Lung (tissue), 12 donors: ENCODE data around the gene MBD3L2B. TPM values are rescaled to one million over a fixed set of nuclear protein-coding genes. Genes with fewer than 3 reads are reported as not detected.
"Not testable (repeated sequence)": the region's sequence is repeated elsewhere in the genome, so short reads cannot be mapped to it uniquely, and the experiment has no call there.

Experiments
- ATAC-seq: fragments of 200-7000 bp; cut with Tn5 transposase; one replicate; pipeline ENCODE4 v1.9.1; 2020; ENCODE audit warnings: moderate number of reproducible peaks; ENCODE audit not compliant: insufficient read depth, low FRiP score
- DNase-seq, 3 donors: peaks; one replicate each; pipeline ENCODE4 v3.0.0-alpha.2; 2013 to 2017
- H3K27ac ChIP-seq, 2 donors: one replicate each; pipeline ENCODE4 v1.5.1; 2013; ENCODE audit warnings: mild to moderate bottlenecking in 2 of 2, moderate library complexity in 2 of 2, control low read depth in 1 of 2, inconsistent platforms in 1 of 2, low read depth in 1 of 2, low read length in 1 of 2
- H3K27me3 ChIP-seq, 3 donors: one replicate each; pipeline ENCODE4 v1.5.1; 2013; ENCODE audit warnings: low read length in 2 of 3; ENCODE audit not compliant: control insufficient read depth in 3 of 3, insufficient read depth in 3 of 3
- H3K36me3 ChIP-seq, 4 donors: one replicate each; pipeline ENCODE4 v1.5.1; 2013; ENCODE audit warnings: low read length in 4 of 4, mild to moderate bottlenecking in 1 of 4, moderate library complexity in 1 of 4; ENCODE audit not compliant: control insufficient read depth in 4 of 4, insufficient read depth in 4 of 4
- H3K4me1 ChIP-seq, 5 donors: one replicate each; pipeline ENCODE4 v1.5.1; 2013; ENCODE audit warnings: low read length in 5 of 5, mild to moderate bottlenecking in 2 of 5, moderate library complexity in 1 of 5; ENCODE audit not compliant: control insufficient read depth in 5 of 5, insufficient read depth in 5 of 5
- H3K4me3 ChIP-seq: one replicate; pipeline ENCODE4 v1.5.1; 2013; ENCODE audit warnings: mild to moderate bottlenecking, control low read depth, moderate library complexity
- H3K9ac ChIP-seq, 2 donors: one replicate each; pipeline ENCODE4 v1.5.1; 2013; ENCODE audit warnings: low read length in 2 of 2, control low read depth in 1 of 2; ENCODE audit not compliant: insufficient read depth in 1 of 2
- H3K9me3 ChIP-seq, 4 donors: one replicate each; pipeline ENCODE4 v1.5.1; 2013; ENCODE audit warnings: low read length in 3 of 4, mild to moderate bottlenecking in 1 of 4, moderate library complexity in 1 of 4; ENCODE audit not compliant: control insufficient read depth in 4 of 4, insufficient read depth in 3 of 4
- WGBS, 2 donors: extraction: QIAGEN DNeasy Blood & Tissue Kit; methylation state at CpG; one replicate each; pipeline ENCODE4 v1.1.7; 2013; 5-methylcytosine and 5-hydroxymethylcytosine counted together
- polyA plus RNA-seq, 2 donors: library from polyadenylated mRNA; stranded (reverse); fragments of 200-250 nt; gene quantifications; one replicate each; pipeline ENCODE4 v1.2.1, GENCODE V29; 2013
- total RNA-seq, 2 donors: library from RNA; depleted of rRNA in 1 of 2; stranded (reverse); fragments of >200 nt in 1 of 2; gene quantifications; one replicate each; pipeline ENCODE4 v1.2.1, GENCODE V29; 2014 to 2021
- TF ChIP-seq, protein P1 (sequence below): IDR thresholded peaks from 2 replicates; pipeline ENCODE4 v1.5.1; 2012; ENCODE audit warnings: mild to moderate bottlenecking; ENCODE audit errors: control extremely low read depth, extremely low read depth
- donor health status: control.
- donor health status: control.
- donor health status: Bipolar disorder and iron deficiency.
- donor health status: healthy.
- donor health status: DM: yes; HTN: yes; CAD: no.

Gene MBD3L2B
- total and polyA plus RNA-seq, 4 donors, result not detected

DNA sequence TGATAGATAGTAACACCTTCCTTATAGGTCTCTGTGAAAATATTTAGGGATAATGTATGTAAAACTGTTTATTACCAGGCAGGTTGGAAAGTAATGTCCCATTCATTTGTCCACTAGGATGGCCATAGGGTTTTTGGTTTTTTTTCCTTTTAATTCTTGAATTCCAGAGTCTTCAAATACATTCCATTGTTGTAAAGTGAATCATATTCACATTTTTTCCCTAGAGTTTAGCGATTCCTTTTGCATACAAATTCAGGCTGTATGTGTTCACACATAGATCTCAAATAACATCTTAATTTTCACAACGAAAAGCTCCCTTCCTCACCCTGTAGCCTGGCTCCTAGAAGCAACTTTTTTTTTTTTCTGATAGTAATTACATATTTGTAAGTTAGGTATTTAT, 46.5 kb upstream of the MBD3L2B start:
- H3K36me3 ChIP-seq, result peaks cover 6 to 13% (median 9%) of the 10 kb centered on the region in 4 donors
- 88 to 94% methylated on average over 2 of the region's 2 CpGs for WGBS, 2 donors
- ATAC-seq (no peak), DNase-seq (no peak)
- TF ChIP-seq, protein P1, sequence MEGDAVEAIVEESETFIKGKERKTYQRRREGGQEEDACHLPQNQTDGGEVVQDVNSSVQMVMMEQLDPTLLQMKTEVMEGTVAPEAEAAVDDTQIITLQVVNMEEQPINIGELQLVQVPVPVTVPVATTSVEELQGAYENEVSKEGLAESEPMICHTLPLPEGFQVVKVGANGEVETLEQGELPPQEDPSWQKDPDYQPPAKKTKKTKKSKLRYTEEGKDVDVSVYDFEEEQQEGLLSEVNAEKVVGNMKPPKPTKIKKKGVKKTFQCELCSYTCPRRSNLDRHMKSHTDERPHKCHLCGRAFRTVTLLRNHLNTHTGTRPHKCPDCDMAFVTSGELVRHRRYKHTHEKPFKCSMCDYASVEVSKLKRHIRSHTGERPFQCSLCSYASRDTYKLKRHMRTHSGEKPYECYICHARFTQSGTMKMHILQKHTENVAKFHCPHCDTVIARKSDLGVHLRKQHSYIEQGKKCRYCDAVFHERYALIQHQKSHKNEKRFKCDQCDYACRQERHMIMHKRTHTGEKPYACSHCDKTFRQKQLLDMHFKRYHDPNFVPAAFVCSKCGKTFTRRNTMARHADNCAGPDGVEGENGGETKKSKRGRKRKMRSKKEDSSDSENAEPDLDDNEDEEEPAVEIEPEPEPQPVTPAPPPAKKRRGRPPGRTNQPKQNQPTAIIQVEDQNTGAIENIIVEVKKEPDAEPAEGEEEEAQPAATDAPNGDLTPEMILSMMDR, result no peak
- H3K4me3 ChIP-seq, result no peak overlapping the region
- H3K27ac ChIP-seq, result no peak overlapping the region
- H3K27me3 ChIP-seq, result no peaks in the 10 kb centered on the region
- peaks cover 0 to 8% (median 6%) of the 10 kb centered on the region in 5 donors for H3K4me1 ChIP-seq
- no peak overlapping the region for H3K9ac ChIP-seq
- no peaks in the 10 kb centered on the region for H3K9me3 ChIP-seq

DNA sequence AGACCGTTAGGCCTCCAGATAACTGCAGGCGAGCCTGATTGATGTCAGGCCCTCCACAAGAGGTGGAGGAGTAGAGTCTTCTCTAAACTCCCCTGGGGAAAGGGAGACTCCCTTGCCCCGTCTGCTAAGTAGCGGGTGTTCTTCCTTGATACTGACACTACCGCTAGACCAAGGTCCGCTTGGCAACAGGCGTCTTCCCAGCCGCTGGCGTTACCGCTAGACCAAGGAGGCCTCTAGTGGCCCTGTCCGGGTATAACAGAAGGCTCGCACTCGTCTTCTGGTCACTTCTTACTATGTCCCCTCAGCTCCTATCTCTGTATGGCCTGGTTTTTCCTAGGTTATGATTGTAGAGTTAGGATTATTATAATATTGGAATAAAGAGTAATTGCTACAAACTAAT, 45.9 kb upstream of the MBD3L2B start:
- not testable (repeated sequence) for H3K4me3 ChIP-seq, H3K9me3 ChIP-seq, H3K9ac ChIP-seq, H3K4me1 ChIP-seq, H3K27me3 ChIP-seq, ATAC-seq, H3K36me3 ChIP-seq, H3K27ac ChIP-seq
- peak in 1 of 3 donors; percentile 21 for DNase-seq
- WGBS, 2 donors, result 62 to 67% methylated on average over 13 of the region's 13 CpGs

DNA sequence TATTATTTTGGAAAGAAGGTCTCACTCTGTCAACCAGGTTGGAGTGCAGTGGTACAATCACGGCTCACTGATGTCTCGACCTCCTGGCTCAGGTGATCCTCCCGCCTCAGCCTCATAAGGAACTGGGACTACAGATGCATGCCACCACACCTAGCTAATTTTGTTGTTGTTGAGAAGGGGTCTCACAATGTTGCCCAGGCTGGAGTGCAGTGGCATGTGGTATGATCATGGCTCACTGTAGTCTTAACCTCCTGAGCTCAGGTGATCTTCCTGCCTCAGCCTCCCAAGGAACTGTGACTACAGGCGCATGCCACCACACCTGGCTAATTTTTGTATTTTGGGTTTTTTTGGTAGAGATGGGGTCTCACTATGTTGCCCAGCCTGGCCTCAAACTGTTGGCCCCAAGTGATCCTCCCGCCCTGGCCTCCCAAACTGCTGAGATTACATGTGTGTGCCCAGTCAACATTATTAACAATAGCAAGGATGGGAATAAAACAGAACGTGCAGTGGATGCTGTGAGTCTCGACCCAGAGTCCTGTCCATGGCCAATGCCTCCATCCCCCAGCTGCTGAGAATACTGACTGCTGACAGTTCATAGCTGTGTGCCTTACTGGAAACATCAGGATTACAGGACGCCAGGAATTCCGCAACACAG, 42.7 kb upstream of the MBD3L2B start:
- H3K27ac ChIP-seq, result peak overlapping the region in 1 of 2 donors; percentile 9
- ATAC-seq, result no peak
- no peaks in the 10 kb centered on the region for H3K27me3 ChIP-seq
- no peaks in the 10 kb centered on the region for H3K36me3 ChIP-seq
- no peak for DNase-seq
- H3K9me3 ChIP-seq, result no peaks in the 10 kb centered on the region
- no peak overlapping the region for H3K9ac ChIP-seq
- TF ChIP-seq, protein P1, result no peak
- WGBS, 2 donors, result 91 to 92% methylated on average over 9 of the region's 9 CpGs
- no peaks in the 10 kb centered on the region for H3K4me1 ChIP-seq
- H3K4me3 ChIP-seq, result no peak overlapping the region

DNA sequence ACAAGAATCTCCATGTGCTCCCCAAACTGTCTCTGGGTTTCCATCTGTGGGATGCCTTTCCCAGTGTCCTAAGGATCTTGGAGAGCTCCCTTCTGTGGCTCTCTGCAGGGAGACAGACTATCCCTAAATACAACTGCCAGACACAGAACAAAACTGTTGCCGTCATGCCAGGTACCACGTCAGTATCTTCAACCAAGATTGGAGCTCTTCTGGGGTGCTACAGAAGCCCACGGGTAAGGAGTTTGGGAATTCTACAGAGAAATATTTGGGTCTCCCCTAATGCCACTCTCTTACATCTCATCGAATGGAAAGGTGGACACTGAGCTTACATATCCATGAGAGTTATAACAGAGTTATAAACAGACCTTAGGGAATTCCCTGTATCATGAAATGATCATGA, 42.1 kb upstream of the MBD3L2B start:
- Histone ChIP-seq H3K9me3 (no peaks in the 10 kb centered on the region), H3K27ac (no peak overlapping the region), H3K4me1 (no peaks in the 10 kb centered on the region), H3K36me3 (no peaks in the 10 kb centered on the region), H3K9ac (no peak overlapping the region), H3K27me3 (no peaks in the 10 kb centered on the region), H3K4me3 (no peak overlapping the region)
- TF ChIP-seq, protein P1, result no peak
- ATAC-seq (no peak), DNase-seq (no peak)
- WGBS, 2 donors, result 73 to 84% methylated on average over 4 of the region's 4 CpGs

DNA sequence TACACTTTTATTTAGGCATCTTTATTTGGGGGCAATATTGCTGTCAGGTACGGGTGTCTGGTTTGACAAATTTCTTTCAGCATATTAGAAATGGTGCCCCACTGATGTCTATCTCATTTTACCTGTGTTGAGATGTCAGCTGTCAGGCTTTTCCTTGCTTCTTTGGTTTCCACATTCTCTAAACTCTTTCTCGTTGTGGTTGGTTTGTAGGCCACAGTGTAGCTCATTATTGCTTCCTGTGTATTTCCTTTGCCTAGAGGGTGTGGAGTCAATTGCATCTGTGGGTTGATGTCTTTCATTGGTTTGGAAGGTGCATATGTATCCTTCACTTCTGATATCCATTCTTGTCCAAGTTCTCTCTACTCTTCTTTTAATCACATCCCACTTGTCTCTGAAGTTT, 38.7 kb upstream of the MBD3L2B start:
- not testable (repeated sequence) for H3K27me3 ChIP-seq, H3K4me3 ChIP-seq, H3K4me1 ChIP-seq, H3K9me3 ChIP-seq, H3K36me3 ChIP-seq, H3K9ac ChIP-seq, ATAC-seq, DNase-seq, H3K27ac ChIP-seq
- WGBS, 2 donors, result 11 to 38% methylated on average over 1 of the region's 2 CpGs

DNA sequence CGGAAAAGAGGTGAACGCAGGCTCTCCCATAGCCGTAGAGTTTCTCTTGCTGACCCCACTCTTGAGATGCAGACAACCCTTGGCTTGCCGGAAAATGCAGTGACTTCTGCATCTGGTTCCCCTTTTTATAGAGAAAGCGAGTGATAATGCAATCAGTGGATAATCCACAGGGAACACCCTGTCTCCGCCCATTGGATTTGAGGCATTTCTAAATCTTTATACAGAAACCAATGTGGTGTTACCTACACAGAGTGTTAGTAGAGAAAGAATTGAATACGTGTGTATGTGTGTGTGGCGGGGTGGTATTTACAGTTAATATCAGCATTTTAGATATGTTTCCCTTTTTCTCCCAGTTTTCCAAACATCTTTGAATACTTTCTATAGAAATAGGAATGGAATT, 37.3 kb upstream of the MBD3L2B start, which contains the start of gene MBD3L3:
TSS of gene MBD3L3 (minus strand) at position 101 of the 400 bp plus-strand sequence. CDS start at position 30, 71 bp downstream.
- DNase-seq, H3K4me3 ChIP-seq, H3K27ac ChIP-seq, H3K4me1 ChIP-seq, H3K9ac ChIP-seq, H3K27me3 ChIP-seq, ATAC-seq, H3K36me3 ChIP-seq, H3K9me3 ChIP-seq: not testable (repeated sequence)
- no CpG with 5 or more reads among the region's 8 CpGs for WGBS, 2 donors
